ENCODE results near the gene PRKAG2.

PRKAG2 gene

DNA sequence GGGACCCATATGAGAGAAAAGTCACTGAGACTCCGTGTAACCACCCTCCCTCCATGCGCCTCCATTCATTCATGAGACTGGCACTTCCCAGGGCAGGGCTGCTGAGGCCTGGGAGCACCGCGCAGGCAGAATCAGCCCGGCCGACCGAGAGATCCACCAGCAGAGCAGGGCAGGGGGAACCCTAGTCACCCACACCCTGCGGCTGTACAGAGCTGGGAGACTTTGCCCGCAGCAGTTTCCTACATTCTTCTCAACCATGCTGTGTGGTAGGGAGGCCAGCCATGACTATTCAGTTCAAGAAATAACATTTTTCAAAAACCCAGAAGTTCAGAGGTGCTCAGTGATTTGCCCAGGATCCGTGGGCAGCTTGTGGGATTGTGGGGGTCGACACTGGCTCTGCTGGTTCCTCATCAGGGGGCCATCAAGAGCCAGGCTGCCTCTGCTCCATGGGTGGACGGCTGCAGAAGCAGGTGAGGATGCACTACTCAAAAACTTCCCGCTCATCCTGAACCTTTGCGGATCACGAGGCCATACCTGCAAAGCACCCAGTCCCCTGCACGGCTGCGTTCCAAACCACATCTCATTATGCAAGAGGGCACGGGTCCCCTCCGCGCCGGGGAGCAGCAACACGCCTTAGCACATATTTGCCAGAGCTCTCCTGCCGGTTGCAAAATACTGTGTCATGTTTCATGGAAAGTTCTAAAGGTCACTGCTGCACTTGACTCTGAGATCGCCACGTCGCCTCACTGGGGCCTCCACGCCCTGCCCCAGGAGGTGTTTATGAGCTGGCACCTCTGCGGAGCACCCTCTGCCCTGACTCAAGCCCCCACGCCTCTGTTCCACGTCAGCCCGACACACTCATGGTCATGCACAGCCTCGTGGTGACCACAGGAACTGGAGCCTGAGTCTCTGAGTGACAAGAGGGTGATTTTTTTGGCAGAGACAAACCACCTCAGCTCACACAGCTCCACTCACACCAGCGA lies 132.0 kb downstream of the PRKAG2 start:
- no peak for DNase-seq (ENCODE audit: low read depth in 2 of 2)

DNA sequence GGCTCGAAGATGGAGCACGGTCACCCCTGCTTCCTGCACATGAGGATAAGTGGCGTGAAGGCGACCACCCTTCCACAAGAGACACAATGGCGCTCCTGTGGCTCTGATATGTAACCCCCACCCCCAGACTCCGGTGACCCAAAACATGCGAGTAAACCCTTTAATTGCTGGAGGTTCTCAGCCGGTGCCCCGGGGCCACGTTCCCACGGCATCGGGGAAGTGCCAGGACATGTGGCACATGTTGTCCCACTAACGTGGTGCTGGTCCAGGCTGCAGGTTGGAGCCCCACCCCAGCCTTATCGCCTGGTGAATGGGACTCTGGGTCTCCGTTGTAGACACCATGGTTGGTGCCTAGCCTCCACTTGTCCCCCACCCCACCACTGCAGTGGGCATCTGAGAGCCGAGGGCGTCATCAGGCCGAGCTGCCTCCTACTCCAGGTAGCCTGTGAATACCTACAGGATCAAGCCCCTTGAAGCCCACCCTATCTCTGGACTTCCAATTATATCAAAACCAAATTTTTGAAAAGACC lies 132.8 kb downstream of the PRKAG2 start:
- no peak for DNase-seq (ENCODE audit: low read depth in 2 of 2)

DNA sequence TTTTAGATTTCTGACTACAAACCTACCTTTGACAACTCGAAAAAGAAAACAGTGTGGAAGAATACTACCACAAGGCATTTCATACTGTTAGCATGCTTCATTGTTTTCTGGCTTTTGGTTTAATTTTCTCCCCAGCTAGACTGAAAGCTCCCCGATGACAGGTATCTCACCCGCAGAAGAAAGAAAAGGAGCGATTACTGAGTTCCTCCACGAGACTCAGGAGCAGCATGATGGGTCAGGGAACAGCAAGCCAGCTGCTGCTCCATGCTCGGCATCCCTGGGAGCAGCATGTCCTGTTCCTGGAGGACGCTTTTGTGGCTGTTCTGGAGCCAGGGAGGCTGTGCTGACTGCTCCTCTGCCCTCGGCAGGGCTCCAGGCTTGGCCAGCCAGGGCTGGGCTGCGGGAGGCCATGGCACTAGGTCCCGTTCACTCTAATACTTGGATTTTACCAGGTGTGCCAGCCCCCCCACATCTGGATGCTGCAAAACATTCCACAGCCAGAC lies 133.4 kb downstream of the PRKAG2 start:
- no peak for DNase-seq (ENCODE audit: low read depth in 2 of 2)

DNA sequence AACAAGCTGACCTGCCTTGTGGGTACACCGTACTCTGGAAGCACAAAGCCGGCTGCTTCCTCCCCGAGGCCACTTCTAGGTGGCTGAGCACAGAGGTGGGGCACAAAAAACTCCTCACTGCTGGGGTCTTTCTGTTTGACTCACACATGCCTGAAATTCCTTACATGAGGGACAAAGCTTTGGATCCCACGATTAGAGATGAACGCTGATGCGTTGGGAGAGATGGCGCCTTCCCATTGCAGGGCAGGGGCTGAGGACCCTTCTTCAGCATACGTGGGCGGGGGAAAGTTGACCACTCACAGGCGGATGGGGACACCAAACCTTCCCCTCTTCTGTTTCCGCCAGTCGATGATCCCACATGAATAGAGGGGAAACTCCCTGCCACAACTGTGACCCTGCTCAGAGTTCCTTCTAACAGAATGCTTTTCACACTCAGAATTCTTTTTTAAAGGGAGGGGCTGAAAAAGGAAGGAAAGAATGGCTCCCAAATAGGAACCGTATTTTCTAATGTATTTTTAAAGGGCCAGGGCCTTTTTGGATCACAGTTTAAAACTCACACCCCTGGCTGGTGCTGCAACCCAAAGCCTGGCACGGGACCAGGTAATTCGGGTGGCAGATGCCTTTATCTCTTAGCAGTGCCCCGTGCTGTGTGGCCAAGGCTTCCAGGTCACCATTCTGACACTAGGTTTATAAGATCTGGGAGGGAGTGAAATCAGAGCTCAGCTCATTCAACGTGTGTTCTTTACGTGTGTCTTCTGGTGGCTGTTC lies 134.0 kb downstream of the PRKAG2 start:
- DNase-seq (ENCODE audit: low read depth in 2 of 2), result no peak

DNA sequence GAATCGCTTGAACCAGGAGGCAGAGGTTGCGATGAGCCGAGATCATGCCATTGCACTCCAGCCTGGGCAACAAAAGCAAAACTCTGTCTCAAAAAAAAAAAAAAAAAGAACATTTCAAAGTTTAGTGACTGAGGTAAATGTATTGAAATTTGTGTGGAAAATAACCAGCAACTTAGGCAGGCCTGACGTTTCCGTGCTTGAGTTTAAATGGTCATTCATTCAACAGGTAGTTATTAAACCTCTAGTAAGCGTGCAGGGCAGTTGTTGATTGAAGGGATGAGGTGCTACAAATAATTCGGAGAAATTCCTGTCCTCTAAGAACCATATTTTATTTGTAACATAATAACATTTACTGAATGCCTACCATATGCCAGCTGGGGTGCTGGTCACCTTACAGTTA lies 135.3 kb downstream of the PRKAG2 start:
- DNase-seq (ENCODE audit: low read depth in 2 of 2), result no peak

DNA sequence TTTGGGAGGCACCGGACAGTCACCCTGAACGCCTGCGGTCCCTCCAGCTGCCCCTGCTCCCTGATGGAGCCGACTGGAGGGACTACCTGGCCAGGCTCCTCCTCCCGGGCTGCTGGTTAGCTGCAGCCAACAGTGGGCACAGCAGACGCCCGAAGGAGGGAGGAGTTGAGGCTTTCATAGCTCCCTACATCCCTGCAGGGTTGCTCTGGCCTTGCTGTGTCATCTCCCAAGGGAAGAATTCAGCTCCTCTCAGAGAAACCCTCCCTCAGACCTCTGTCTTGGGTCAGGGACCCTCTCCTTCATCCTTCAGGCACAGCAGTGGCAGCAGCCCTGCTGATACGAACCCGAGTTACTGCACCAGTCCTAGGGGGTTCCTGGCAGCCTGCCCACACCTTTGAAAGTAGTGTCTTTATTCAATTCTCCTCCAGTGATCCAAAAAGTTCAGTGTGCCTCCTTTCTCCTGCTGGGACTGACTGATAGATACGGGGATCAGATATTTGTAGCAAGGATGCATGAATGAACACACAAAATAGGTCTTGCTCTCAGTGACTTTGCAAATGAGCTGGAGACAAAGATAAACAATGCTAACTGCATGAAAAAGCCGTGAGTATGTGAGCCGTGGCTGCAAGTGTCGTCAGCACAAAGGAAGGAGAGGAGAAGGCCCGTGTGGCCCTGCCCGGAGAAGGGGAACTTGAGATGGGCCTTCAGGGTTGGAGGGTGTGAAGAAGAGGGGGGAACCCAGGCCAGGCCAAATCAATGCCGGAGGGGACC lies 136.6 kb downstream of the PRKAG2 start:
- DNase-seq (ENCODE audit: low read depth in 2 of 2), result no peak

DNA sequence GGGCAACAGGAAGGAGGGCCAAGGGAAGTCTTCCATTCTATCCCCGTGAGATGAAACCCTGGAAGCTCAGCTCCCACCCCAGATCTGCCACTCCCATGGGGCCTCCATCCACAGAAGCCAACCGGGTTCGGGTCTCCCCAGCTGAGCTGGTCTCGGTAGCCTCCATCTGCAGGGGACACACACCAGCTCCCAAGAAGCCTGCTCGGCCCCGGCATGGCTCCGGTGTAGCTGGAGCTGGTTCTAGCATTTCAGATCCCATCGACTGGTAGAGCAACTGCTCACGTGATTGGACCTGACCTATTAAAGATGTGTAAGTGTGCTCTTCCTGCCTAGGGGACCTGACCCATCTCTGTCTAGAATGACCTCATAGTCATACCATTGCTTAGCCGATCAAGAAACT lies 138.0 kb downstream of the PRKAG2 start:
- DNase-seq (ENCODE audit: low read depth in 2 of 2), result no peak

DNA sequence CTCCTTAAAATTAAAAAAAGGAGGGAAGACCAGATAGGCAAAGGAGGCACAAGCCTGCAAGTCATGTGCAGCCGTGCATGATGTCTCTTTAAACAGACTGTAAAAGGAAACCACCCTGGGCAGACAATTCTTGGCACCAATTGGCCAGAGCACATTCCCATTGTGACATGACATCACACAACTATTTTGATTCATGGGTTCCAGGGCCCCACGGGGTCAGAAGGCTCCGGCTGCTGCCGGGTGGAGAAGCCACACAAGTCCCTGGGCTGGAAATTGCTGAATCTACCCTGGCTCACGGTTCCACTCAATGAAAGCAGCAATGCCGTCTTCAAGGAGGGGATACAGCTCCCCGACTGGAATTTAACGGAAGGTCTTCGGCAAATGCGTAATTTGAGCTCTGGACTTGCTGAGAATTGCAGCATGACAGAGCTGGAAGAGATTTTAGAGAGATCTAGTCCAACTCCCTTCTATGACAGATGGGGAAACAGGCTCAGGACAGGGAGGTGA lies 140.5 kb downstream of the PRKAG2 start:
- no peak for DNase-seq (ENCODE audit: low read depth in 2 of 2)

DNA sequence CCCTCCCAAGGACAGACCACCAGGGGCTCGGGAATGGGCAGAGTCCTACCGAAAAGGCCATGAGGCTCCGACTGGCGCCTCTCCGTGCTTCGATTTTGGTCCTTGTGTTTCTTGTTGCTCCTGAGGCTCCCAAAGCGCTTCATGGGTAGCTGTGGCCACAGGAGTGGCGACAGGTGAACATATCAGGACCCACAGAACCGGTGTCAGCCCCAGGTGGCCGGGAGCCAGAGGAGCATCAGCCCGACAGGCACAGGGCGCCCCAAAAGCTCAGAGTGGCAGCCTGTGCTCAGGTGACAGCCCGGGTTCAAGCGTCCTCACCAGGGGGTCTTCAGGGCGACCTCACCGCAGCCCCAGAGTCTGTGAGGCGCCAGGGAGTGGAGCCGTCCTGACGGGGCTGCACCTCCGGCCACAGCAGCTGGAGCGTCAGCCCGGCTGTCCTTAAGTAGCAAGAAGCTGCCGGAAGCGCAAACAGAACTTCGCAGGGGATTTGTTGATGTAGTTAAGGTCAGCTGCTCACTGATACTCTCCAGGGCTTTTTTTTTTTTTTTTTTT lies 141.0 kb downstream of the PRKAG2 start:
- DNase-seq (ENCODE audit: low read depth in 2 of 2), result no peak

DNA sequence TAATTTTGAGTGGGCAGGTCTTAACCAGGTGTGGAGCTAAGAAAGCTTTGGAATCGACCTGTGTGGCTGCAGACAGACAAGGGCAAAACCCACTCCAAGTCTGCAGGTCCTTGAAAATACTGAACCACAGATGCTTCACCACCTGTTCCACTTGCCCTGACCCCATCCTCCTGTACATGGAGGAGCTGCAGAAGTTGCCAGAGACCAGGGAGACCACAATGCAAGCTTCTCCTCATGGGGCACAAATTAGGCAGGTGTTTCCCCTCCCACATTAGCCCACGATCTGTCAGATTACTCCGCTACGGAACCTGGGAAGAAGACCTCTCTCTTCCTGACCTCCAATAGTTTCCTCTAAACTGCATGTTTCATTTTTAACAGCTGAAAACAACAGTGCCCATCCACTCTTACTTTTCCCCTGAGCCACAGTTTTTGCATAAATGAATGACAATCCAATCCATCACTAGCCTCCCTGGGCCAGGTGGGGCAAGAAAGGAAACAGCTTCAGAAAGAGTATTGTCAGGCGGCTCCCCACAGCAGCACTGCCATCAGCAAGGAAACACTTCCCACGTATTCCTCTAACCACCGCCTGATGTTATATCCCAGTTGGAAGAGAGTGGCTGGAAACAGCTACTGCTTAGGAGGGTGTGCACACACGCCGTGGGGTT lies 141.6 kb downstream of the PRKAG2 start:
- DNase-seq (ENCODE audit: low read depth in 2 of 2), result no peak

DNA sequence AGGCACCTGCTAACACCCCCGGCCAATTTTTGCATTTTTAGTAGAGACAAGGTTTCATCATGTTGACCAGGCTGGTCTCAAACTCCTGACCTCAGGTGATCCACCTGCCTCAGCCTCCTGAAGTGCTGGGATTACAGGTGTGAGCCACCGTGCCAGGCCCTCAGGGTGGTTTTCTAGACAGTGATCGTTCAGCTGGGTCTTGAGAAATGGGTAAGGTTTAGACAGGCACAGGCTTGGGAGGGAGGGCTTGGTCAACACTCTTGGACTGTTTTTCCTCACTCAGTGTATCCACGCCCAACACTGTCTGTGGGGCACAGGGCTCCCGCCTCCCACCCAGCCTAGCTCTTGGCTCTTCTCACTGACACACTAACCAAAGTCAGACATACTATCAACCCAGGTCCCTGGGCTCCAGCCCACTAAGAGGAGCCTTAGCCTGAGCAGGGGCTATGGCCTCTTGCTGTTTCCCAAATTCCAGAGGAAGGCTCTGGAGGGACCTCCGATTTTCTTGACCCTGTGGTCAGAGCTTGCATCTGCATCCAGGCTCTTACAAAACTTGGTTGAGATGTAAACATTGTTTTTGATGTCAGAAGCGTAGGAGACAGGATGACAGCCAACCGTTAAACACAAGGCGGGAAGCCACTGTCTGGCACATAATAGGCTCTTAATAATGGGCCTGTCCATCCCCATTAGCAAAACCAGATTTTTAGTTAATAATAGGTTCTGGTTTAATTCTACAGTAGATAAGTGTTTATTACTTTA lies 143.9 kb downstream of the PRKAG2 start:
- DNase-seq (ENCODE audit: low read depth in 2 of 2), result no peak

DNA sequence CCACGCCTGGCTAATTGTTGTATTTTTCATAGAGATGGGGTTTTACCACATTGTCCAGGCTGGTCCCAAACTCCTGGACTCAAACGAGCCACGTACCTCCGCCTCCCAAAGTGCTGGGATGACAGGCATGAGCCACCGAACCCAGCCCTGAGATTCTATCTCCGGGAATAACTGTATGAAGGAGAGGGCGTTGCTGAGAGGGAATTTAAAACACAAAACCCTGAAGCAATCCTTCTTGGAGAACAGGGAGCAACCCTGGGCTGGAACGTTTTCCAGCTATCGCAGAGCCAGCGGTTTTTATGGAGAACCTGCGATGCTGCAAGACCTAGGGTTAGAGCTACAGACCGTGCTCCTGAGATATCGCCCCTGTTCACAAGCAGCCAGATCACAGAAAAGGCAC lies 144.6 kb downstream of the PRKAG2 start:
- no peak for DNase-seq (ENCODE audit: low read depth in 2 of 2)

DNA sequence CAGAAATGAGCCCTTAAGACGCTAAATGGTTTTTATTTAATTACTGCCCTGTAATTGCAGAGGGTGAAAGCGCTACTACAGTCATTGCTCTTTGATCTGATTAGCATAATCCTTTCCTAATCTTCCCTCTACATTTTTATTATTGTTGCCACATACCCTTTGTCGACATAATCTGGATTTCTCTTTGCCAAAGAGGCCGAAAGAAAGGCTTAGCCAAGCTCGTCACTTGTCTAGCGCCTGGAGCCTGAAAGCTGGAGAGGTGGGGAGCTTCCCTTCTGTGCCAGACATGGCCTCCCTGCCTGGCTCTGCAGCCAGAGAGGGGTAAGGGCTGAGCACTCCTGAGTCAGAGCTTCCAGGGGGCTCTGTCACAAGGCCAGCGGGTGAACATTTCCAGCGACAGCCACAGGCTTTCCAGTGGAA lies 145.9 kb downstream of the PRKAG2 start:
- no peak for DNase-seq (ENCODE audit: low read depth in 2 of 2)

DNA sequence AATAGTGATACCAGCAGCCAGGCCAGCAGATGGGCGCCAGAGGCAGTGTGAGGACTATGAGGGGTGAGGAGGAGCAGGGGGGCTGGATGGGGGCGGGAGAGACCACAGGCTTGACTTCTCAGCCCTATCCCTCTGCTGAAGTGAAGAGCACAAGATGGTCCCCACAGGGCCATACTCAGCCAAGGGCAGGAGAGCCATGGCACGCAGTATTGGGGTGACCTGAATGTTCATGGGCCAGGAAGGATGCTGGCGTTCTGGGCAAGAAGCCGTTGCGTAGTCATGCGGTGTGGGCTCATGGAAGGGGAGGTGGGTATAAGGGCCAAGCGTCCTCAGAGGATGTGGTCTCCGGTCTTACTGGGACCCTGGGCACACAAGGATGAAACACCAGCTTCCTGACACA lies 146.3 kb downstream of the PRKAG2 start:
- no peak for DNase-seq (ENCODE audit: low read depth in 2 of 2)

DNA sequence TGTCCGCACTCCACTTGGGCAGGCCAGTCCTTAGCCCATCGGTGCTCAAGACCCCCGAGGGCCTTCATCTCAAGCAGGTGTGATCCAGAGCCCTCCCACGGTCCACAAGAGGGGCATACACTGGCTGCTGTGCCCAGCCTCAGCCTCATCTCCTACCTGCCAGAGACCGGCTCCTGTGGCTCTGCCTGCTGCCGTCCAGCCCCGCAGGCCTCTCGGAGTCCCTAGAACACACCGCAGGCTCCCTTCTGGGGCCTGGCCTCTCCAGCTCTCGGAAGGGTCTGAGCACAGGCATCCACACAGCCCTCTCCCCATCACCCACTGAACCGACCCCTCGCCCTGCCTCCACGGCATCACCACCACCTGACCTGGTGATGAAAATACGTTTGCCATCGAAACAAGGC lies 147.4 kb downstream of the PRKAG2 start:
- no peak for DNase-seq (ENCODE audit: low read depth in 2 of 2)

DNA sequence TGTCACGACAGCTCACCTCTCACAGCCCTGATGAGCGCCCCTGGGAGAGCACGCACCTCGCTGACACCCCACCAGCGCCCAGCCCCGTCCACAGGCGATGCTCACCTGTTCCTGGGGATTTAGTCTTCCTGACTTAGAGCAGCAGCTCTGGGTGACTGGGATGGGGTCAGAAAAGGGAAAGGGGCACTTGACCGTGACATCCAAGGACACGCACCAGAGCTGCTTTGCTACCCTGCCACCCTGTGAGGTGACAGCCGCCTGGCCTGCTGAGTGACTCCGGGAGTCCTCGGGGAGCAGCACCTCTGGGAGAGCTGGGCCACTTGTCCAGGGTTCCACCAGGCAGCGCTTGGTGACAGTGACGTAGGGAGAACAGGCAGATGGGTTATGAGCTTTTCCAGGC lies 148.2 kb downstream of the PRKAG2 start:
- no peak for DNase-seq (ENCODE audit: low read depth in 2 of 2)

DNA sequence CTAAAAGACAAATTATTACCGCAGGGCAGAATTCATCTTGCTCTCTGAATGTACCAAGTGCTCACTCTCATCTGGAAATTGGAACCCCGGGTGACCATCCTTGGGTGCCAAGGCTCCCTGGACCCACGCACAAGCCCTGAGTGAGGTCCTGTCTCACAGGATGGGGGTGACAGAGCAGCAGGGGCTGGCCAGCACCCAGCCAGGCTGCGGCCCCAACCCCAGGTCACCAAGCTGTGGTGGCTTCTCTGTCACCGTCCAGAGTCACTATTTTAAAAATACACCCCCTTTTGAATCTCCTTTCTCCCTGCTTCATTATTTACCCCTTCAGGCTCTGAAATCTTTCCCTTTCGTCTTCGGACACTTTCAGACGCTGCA lies 148.6 kb downstream of the PRKAG2 start:
- no peak for DNase-seq (ENCODE audit: low read depth in 2 of 2)

DNA sequence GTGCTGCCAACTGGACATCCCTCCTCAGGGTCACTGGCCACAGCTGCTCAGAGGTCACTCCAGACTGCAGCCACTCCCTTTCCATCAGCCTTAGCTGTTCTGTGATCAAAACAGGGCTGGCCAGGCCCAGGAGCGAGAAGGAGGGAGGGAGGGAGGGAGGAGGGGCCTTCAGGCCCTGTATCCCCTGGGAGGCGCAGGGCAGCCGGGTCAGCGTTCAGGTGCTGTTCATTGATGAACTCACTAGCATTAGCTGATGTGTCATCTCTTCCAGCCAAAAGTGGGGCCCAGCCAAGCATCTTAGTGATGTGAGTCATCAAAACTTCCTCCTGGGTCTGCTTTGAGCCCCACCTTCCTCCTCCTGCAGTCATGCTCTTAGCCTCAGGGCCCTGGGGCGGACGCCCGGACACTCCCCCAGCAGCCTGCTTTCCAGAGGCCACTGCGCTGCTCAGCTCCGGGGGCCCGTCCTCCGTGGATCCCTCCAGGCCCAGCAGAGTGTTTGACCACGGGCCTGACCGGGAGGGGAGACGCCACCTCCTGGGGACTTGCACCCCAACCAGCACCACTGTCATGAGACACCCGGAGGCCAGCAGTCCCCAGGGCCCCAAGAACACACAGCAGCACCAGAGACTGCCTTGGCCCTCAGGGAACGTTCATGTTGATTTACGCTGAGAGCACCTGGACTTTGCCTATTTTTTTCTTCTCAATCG lies 149.2 kb downstream of the PRKAG2 start:
- DNase-seq (ENCODE audit: low read depth in 2 of 2), result peak; percentile 23 to 28
